NCI-H2029 (cell line): ENCODE measurements around the gene GCGR.
A peak's percentile ranks its signal among the peaks of the same experiment; 100 is the strongest.

ENCODE experiments used
- DNase-seq: peaks from one replicate; lab custom pipeline; 2025; lab: John Stamatoyannopoulos, UW

Gene GCGR

GRCh38 chr17:81811705-81812570, 8.0 kb downstream of the GCGR start:
- DNase-seq, result no peak

GRCh38 chr17:81812571-81813370, 8.8 kb downstream of the GCGR start:
- no peak for DNase-seq

- DNase-seq, result no peak
These were observed 9.4 kb downstream of the GCGR start for GRCh38 chr17:81813371-81813684.

GRCh38 chr17:81813861-81814683, 10.1 kb downstream of the GCGR start:
- no peak for DNase-seq

GRCh38 chr17:81814748-81815645, 11.0 kb downstream of the GCGR start:
- DNase-seq, result no peak

- no peak for DNase-seq
These were observed 11.7 kb downstream of the GCGR start for GRCh38 chr17:81815646-81815986.

GRCh38 chr17:81817758-81818147, 13.8 kb downstream of the GCGR start:
- no peak for DNase-seq

GRCh38 chr17:81819708-81820107, 15.8 kb downstream of the GCGR start:
- DNase-seq, result no peak

- no peak for DNase-seq
These were observed 17.2 kb downstream of the GCGR start for GRCh38 chr17:81821147-81821546.

GRCh38 chr17:81821603-81822311, 17.8 kb downstream of the GCGR start:
- peak; percentile 84 for DNase-seq

- DNase-seq, result no peak
These were observed 18.3 kb downstream of the GCGR start for GRCh38 chr17:81822312-81822637.

- no peak for DNase-seq
These were observed 19.3 kb downstream of the GCGR start for GRCh38 chr17:81822996-81823819.

GRCh38 chr17:81823820-81824550, 20.0 kb downstream of the GCGR start:
- no peak for DNase-seq

GRCh38 chr17:81824595-81824994, 20.6 kb downstream of the GCGR start:
- no peak for DNase-seq

GRCh38 chr17:81825841-81826466, 22.0 kb downstream of the GCGR start:
- no peak for DNase-seq

- DNase-seq, result no peak
These were observed 24.7 kb downstream of the GCGR start for GRCh38 chr17:81828656-81829055.

GRCh38 chr17:81829858-81830257, 25.9 kb downstream of the GCGR start:
- DNase-seq, result no peak

- DNase-seq, result no peak
These were observed 27.6 kb downstream of the GCGR start for GRCh38 chr17:81831563-81831956.
